Measurements from ENCODE around the gene GLT8D1.
A peak's percentile ranks its signal among the peaks of the same experiment; 100 is the strongest.
"Not testable (repeated sequence)": the region's sequence is repeated elsewhere in the genome, so short reads cannot be mapped to it uniquely, and the experiment has no call there.

The GLT8D1 gene

GRCh38 chr3:52705688-52706686 is at the start of gene GLT8D1, which contains the start of gene SPCS1:
Gene GLT8D1 (minus strand): TSS chr3:52705791. CDS start chr3:52700460, 5,331 bp downstream.
Gene SPCS1 (plus strand): TSS chr3:52706106. CDS start chr3:52706247, 141 bp downstream.
- DNase-seq, result peak; percentile 86

- no peak for DNase-seq
Observed at GRCh38 chr3:52754373-52754772, 48.8 kb upstream of the GLT8D1 start.

- no peak for DNase-seq
Observed at GRCh38 chr3:52752045-52752660, 46.6 kb upstream of the GLT8D1 start.

GRCh38 chr3:52743721-52744120 is 38.1 kb upstream of the GLT8D1 start:
- DNase-seq, result no peak

- no peak for DNase-seq
Observed at GRCh38 chr3:52743152-52743551, 37.6 kb upstream of the GLT8D1 start.

GRCh38 chr3:52742418-52743041 is 36.9 kb upstream of the GLT8D1 start:
- DNase-seq, result peak in 1 of 2 donors; percentile 33

GRCh38 chr3:52739730-52740129 is 34.1 kb upstream of the GLT8D1 start:
- no peak for DNase-seq

GRCh38 chr3:52733256-52733891 is 27.8 kb upstream of the GLT8D1 start:
- DNase-seq, result no peak

GRCh38 chr3:52731590-52731989 is 26.0 kb upstream of the GLT8D1 start:
- DNase-seq, result no peak

GRCh38 chr3:52730681-52731080 is 25.1 kb upstream of the GLT8D1 start:
- DNase-seq, result no peak

GRCh38 chr3:52728753-52729152 is 23.2 kb upstream of the GLT8D1 start:
- DNase-seq, result not testable (repeated sequence)

- DNase-seq, result no peak
Observed at GRCh38 chr3:52724511-52724910, 18.9 kb upstream of the GLT8D1 start.

GRCh38 chr3:52723935-52724334 is 18.3 kb upstream of the GLT8D1 start:
- no peak for DNase-seq

GRCh38 chr3:52722491-52722890 is 16.9 kb upstream of the GLT8D1 start:
- DNase-seq, result no peak

GRCh38 chr3:52721730-52722008 is 16.1 kb upstream of the GLT8D1 start:
- no peak for DNase-seq

- DNase-seq, result peak; percentile 23 to 24
Observed at GRCh38 chr3:52721002-52721729, 15.6 kb upstream of the GLT8D1 start.

GRCh38 chr3:52719618-52720017 is 14.0 kb upstream of the GLT8D1 start:
- no peak for DNase-seq

GRCh38 chr3:52715714-52716305 is 10.2 kb upstream of the GLT8D1 start:
- DNase-seq, result no peak

- no peak for DNase-seq
Observed at GRCh38 chr3:52714335-52715302, 9.0 kb upstream of the GLT8D1 start.

GRCh38 chr3:52712291-52713212 is 7.0 kb upstream of the GLT8D1 start:
- no peak for DNase-seq
